AG04450 (cell line): Measurements from ENCODE around the gene UFD1. TPM values are rescaled to one million over a fixed set of nuclear protein-coding genes. Genes with fewer than 3 reads are reported as not detected.

Source experiments
- CTCF ChIA-PET: fragments of 300-600, 350-600 bp; formaldehyde crosslinking; extraction: SDS; loops from one replicate; lab custom pipeline; 2022; ENCODE audit warnings: antibody characterized with exemption, inconsistent platforms; lab: Charles Lee
- POLR2A ChIA-PET: fragments of 350-600 bp; formaldehyde crosslinking; extraction: SDS; loops from one replicate; lab custom pipeline; 2021; ENCODE audit warnings: antibody characterized with exemption, inconsistent platforms; lab: Yijun Ruan, JAX
- DNase-seq: peaks from one replicate; pipeline ENCODE4 v3.0.0-alpha.2; 2011; ENCODE audit warnings: low read depth, low spot score
- H3K27ac ChIP-seq: one replicate; pipeline ENCODE4 v1.5.1; 2012; ENCODE audit warnings: low read depth, low read length, control low read depth
- H3K27me3 ChIP-seq: one replicate; pipeline ENCODE4 v1.6.0; 2012; ENCODE audit warnings: low read length; ENCODE audit not compliant: control insufficient read depth, insufficient read depth
- H3K4me3 ChIP-seq: 2 replicates; pipeline ENCODE4 v1.5.1; 2011; ENCODE audit warnings: mild to moderate bottlenecking, low read depth, low read length, control low read depth
- H3K9me3 ChIP-seq: 2 replicates; pipeline ENCODE4 v1.5.1; 2012; ENCODE audit warnings: low read length; ENCODE audit not compliant: control insufficient read depth, insufficient read depth
- CTCF ChIP-seq: IDR thresholded peaks from 2 replicates; pipeline ENCODE4 v1.5.1; 2011; ENCODE audit warnings: low read depth, low read length, control low read depth, inconsistent platforms
- polyA plus RNA-seq: library from polyadenylated mRNA; depleted of rRNA; stranded (reverse); fragments of >200 nt; gene quantifications from 2 replicates; pipeline ENCODE4 v1.2.3, GENCODE V29; 2011

The UFD1 gene
- polyA plus RNA-seq, 1 experiment = 87.3 TPM

DNA sequence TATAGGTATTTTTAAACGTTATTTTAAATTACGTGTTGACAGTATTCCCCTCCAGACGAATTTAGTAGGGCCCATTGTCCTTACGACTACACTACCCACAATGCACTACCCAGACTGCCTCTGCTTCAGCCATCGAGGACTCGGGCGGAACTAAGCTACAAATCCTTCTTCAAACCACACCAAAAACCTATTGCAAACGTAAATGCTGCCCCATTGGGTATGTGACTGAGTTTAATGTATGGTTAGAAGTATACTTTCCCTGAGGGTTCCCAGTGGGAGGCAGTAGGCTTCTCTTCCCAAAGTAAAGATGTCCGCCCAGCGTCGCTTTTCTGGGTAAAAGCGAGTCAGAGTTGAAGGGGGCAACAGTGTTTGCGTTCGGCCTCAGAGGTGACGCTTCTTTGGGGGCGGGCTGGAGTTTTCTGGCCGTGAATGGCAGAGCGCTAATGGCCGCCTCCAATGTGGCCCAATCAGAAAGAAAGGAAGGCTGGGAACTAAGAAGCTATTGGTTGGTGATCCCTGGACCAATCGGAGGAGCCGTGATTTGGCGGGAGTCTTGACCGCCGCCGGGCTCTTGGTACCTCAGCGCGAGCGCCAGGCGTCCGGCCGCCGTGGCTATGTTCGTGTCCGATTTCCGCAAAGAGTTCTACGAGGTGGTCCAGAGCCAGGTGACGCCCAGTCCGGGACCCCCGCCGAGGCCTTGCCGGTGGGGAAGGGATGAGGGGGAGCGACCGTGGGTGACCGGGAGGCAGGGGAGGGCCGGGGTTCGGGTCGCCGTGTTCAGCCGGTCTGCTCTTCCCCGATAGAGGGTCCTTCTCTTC, 571 bp upstream of the UFD1 start, which contains the start of gene CDC45:
CDC45 (plus strand) TSS at position 566 of the 818 bp plus-strand sequence; CDS start at position 615, 49 bp downstream.
- DNase-seq = peak; percentile 96
- no peaks in the 10 kb centered on the region; the same call in 1 of the 2 replicates for H3K9me3 ChIP-seq
- TF ChIP-seq CTCF = no peak
- ChIA-PET CTCF (interaction anchor here (3.8 kb wide), 1 partner anchor 150 kb away, joined by 26 read pairs; no protein-coding TSS in a partner anchor), POLR2A (interaction anchor here (0.7 to 2.9 kb wide), 7 partner anchors 35 to 1559 kb away, joined by 3 to 13 read pairs (median 3); partner anchors contain the start of genes ESS2, HIRA, MRPL40 and SLC25A1)
- H3K27me3 ChIP-seq = no peaks in the 10 kb centered on the region
- H3K27ac ChIP-seq = peak within 1 kb of the TSS; percentile 99
- peak within 1 kb of the TSS; percentile 98 for H3K4me3 ChIP-seq

- peak overlapping the region; percentile 98 for H3K4me3 ChIP-seq
- no peak; the same call in 1 of the 2 replicates for TF ChIP-seq CTCF
- POLR2A ChIA-PET = interaction anchor here (0.6 to 2.9 kb wide), 2 partner anchors 46 to 469 kb away, joined by 4 to 13 read pairs; partner anchors contain the start of genes HIRA and MRPL40
- no peaks in the 10 kb centered on the region for H3K27me3 ChIP-seq
- CTCF ChIA-PET = interaction anchor here (0.6 to 3.8 kb wide), 6 partner anchors 31 to 523 kb away, joined by 3 to 26 read pairs (median 5); partner anchors contain the start of genes C22orf39, ESS2 and SLC25A1
- no peaks in the 10 kb centered on the region; the same call in 1 of the 2 replicates for H3K9me3 ChIP-seq
- no peak for DNase-seq
- peak overlapping the region; percentile 99 for H3K27ac ChIP-seq
These were observed 720 bp downstream of the UFD1 start for GRCh38 chr22:19478045-19478900.

GRCh38 chr22:19477321-19478044, 1.5 kb downstream of the UFD1 start:
- no peak for DNase-seq
- no peaks in the 10 kb centered on the region; the same call in 1 of the 2 replicates for H3K9me3 ChIP-seq
- peak overlapping the region; percentile 31 for H3K27ac ChIP-seq
- ChIA-PET POLR2A (interaction anchor here (0.7 to 2.9 kb wide), 2 partner anchors 45 to 334 kb away, joined by 3 to 13 read pairs; partner anchors contain the start of genes HIRA and MRPL40), CTCF (interaction anchor here (0.6 to 3.8 kb wide), 8 partner anchors 30 to 522 kb away, joined by 3 to 26 read pairs (median 4); partner anchors contain the start of genes C22orf39, ESS2 and SLC25A1)
- no peaks in the 10 kb centered on the region for H3K27me3 ChIP-seq
- H3K4me3 ChIP-seq = peak overlapping the region; percentile 98
- peak; percentile 29; the same call in 1 of the 2 replicates for TF ChIP-seq CTCF

DNA sequence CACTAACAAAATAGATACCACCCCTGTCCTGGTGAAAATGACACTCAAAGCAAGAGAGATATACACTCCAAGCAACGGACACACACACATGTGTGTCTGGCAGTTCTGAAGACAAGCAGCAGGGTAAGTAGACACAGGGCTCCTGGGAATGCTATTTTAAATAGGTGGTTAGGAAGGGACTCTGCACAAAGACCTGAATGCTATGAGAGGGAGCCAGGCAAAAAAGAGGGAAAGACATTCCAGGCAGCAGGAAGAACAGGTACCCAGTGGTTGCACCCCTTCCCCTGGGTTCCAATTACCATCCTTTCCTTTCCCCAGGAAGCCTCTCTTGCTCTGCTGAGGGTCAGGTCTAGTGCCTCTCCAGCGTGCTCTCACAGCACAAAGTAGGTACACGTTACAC, 3.0 kb downstream of the UFD1 start:
- H3K27me3 ChIP-seq = no peaks in the 10 kb centered on the region
- no peak overlapping the region for H3K4me3 ChIP-seq
- no peak for DNase-seq
- ChIA-PET POLR2A (no interaction called here), CTCF (interaction anchor here (0.7 kb wide), 1 partner anchor 176 kb away, joined by 3 read pairs; no protein-coding TSS in a partner anchor)
- no peak for TF ChIP-seq CTCF
- H3K27ac ChIP-seq = no peak overlapping the region
- H3K9me3 ChIP-seq = no peaks in the 10 kb centered on the region; the same call in 1 of the 2 replicates
